ENCODE results near the gene GIGYF2. TPM values are rescaled to one million over a fixed set of nuclear protein-coding genes. Genes with fewer than 3 reads are reported as not detected.

Gene GIGYF2
- total and polyA plus RNA-seq, 2 of the 13 experiments (the other 11 are each of a cell fraction or from before 2014, with no cell fraction given) = 44.9 to 73.5 TPM

DNA sequence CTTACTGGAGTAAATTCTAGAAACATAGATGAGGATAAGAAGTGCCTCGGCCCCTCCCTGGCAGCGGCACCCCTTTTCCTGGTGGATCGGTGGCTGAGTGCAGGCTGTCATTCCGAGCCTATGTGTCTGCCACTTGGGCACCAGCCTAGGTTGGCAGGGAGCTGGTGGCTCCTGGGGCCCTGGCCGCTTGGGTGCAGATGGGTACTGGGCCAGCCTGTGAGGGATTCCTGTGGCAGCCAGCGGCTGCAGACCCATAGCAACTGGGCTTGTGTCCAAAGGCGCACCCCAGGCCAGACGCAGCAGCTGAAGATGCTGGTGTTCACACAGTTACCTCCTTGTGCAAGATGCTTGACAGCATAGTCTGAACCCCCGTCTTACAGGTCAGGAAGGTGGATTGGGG, 175.7 kb downstream of the GIGYF2 start (continued):
- TF ChIP-seq, protein P1, sequence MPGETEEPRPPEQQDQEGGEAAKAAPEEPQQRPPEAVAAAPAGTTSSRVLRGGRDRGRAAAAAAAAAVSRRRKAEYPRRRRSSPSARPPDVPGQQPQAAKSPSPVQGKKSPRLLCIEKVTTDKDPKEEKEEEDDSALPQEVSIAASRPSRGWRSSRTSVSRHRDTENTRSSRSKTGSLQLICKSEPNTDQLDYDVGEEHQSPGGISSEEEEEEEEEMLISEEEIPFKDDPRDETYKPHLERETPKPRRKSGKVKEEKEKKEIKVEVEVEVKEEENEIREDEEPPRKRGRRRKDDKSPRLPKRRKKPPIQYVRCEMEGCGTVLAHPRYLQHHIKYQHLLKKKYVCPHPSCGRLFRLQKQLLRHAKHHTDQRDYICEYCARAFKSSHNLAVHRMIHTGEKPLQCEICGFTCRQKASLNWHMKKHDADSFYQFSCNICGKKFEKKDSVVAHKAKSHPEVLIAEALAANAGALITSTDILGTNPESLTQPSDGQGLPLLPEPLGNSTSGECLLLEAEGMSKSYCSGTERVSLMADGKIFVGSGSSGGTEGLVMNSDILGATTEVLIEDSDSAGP (CRISPR knock-in tag; IDR thresholded peaks at IDR 0.05; ENCODE audit: borderline replicate concordance) = 0 out of 2 replicates have a peak, but pooled peaks have one; percentile 6
- TF ChIP-seq, protein P2, sequence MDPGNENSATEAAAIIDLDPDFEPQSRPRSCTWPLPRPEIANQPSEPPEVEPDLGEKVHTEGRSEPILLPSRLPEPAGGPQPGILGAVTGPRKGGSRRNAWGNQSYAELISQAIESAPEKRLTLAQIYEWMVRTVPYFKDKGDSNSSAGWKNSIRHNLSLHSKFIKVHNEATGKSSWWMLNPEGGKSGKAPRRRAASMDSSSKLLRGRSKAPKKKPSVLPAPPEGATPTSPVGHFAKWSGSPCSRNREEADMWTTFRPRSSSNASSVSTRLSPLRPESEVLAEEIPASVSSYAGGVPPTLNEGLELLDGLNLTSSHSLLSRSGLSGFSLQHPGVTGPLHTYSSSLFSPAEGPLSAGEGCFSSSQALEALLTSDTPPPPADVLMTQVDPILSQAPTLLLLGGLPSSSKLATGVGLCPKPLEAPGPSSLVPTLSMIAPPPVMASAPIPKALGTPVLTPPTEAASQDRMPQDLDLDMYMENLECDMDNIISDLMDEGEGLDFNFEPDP (CRISPR knock-in tag; conservative IDR thresholded peaks at IDR 0.05) = no peak
- TF ChIP-seq, protein P3, sequence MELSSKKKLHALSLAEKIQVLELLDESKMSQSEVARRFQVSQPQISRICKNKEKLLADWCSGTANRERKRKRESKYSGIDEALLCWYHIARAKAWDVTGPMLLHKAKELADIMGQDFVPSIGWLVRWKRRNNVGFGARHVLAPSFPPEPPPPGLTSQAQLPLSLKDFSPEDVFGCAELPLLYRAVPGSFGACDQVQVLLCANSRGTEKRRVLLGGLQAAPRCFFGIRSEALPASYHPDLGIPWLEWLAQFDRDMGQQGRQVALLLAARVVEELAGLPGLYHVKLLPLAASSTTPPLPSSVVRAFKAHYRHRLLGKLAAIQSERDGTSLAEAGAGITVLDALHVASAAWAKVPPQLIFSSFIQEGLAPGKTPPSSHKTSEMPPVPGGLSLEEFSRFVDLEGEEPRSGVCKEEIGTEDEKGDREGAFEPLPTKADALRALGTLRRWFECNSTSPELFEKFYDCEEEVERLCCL (CRISPR knock-in tag; IDR thresholded peaks at IDR 0.05; ENCODE audit: borderline replicate concordance) = no peak
- TF ChIP-seq, protein P4, sequence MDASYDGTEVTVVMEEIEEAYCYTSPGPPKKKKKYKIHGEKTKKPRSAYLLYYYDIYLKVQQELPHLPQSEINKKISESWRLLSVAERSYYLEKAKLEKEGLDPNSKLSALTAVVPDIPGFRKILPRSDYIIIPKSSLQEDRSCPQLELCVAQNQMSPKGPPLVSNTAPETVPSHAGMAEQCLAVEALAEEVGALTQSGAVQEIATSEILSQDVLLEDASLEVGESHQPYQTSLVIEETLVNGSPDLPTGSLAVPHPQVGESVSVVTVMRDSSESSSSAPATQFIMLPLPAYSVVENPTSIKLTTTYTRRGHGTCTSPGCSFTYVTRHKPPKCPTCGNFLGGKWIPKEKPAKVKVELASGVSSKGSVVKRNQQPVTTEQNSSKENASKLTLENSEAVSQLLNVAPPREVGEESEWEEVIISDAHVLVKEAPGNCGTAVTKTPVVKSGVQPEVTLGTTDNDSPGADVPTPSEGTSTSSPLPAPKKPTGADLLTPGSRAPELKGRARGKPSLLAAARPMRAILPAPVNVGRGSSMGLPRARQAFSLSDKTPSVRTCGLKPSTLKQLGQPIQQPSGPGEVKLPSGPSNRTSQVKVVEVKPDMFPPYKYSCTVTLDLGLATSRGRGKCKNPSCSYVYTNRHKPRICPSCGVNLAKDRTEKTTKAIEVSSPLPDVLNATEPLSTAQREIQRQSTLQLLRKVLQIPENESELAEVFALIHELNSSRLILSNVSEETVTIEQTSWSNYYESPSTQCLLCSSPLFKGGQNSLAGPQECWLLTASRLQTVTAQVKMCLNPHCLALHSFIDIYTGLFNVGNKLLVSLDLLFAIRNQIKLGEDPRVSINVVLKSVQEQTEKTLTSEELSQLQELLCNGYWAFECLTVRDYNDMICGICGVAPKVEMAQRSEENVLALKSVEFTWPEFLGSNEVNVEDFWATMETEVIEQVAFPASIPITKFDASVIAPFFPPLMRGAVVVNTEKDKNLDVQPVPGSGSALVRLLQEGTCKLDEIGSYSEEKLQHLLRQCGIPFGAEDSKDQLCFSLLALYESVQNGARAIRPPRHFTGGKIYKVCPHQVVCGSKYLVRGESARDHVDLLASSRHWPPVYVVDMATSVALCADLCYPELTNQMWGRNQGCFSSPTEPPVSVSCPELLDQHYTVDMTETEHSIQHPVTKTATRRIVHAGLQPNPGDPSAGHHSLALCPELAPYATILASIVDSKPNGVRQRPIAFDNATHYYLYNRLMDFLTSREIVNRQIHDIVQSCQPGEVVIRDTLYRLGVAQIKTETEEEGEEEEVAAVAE (CRISPR knock-in tag; IDR thresholded peaks at IDR 0.05; ENCODE audit: borderline replicate concordance) = no peak
- TF ChIP-seq, protein P5, sequence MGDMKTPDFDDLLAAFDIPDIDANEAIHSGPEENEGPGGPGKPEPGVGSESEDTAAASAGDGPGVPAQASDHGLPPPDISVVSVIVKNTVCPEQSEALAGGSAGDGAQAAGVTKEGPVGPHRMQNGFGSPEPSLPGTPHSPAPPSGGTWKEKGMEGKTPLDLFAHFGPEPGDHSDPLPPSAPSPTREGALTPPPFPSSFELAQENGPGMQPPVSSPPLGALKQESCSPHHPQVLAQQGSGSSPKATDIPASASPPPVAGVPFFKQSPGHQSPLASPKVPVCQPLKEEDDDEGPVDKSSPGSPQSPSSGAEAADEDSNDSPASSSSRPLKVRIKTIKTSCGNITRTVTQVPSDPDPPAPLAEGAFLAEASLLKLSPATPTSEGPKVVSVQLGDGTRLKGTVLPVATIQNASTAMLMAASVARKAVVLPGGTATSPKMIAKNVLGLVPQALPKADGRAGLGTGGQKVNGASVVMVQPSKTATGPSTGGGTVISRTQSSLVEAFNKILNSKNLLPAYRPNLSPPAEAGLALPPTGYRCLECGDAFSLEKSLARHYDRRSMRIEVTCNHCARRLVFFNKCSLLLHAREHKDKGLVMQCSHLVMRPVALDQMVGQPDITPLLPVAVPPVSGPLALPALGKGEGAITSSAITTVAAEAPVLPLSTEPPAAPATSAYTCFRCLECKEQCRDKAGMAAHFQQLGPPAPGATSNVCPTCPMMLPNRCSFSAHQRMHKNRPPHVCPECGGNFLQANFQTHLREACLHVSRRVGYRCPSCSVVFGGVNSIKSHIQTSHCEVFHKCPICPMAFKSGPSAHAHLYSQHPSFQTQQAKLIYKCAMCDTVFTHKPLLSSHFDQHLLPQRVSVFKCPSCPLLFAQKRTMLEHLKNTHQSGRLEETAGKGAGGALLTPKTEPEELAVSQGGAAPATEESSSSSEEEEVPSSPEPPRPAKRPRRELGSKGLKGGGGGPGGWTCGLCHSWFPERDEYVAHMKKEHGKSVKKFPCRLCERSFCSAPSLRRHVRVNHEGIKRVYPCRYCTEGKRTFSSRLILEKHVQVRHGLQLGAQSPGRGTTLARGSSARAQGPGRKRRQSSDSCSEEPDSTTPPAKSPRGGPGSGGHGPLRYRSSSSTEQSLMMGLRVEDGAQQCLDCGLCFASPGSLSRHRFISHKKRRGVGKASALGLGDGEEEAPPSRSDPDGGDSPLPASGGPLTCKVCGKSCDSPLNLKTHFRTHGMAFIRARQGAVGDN (CRISPR knock-in tag; IDR thresholded peaks at IDR 0.05) = no peak
- TF ChIP-seq ZNF605 (CRISPR knock-in tag; IDR thresholded peaks at IDR 0.05) (no peak), ATRX (CRISPR knock-in tag; IDR thresholded peaks at IDR 0.05; ENCODE audit: borderline replicate concordance) (no peak), ZNF547 (CRISPR knock-in tag; IDR thresholded peaks at IDR 0.05) (no peak), ZBTB7A (CRISPR knock-in tag; IDR thresholded peaks at IDR 0.05) (no peak), GPN1 (CRISPR knock-in tag; IDR thresholded peaks at IDR 0.05; ENCODE audit: borderline replicate concordance) (no peak), HMG20A (CRISPR knock-in tag; IDR thresholded peaks at IDR 0.05; ENCODE audit: borderline replicate concordance) (no peak), RBM39 (IDR thresholded peaks at IDR 0.05; ENCODE audit: low read depth, low read length, poor library complexity, severe bottlenecking) (no peak), ZNF501 (CRISPR knock-in tag; IDR thresholded peaks at IDR 0.05) (no peak), THAP11 (CRISPR knock-in tag; IDR thresholded peaks at IDR 0.05) (no peak), LCORL (IDR thresholded peaks at IDR 0.05) (no peak), LCORL (CRISPR knock-in tag; IDR thresholded peaks at IDR 0.05) (no peak), ZNF446 (CRISPR knock-in tag; IDR thresholded peaks at IDR 0.05) (no peak), CBX1 (IDR thresholded peaks at IDR 0.05; ENCODE audit: low read depth) (no peak)
